Measurements from ENCODE around the gene NOTCH4.

GRCh38 chr6:32158052-32158451, 65.8 kb downstream of the NOTCH4 start:
- TF ChIP-seq RAD21 (CRISPR knock-in tag; conservative IDR thresholded peaks at IDR 0.05 in 1 of 2, IDR thresholded peaks at IDR 0.05 in 1 of 2) = no peak
- TF ChIP-seq, protein P1, sequence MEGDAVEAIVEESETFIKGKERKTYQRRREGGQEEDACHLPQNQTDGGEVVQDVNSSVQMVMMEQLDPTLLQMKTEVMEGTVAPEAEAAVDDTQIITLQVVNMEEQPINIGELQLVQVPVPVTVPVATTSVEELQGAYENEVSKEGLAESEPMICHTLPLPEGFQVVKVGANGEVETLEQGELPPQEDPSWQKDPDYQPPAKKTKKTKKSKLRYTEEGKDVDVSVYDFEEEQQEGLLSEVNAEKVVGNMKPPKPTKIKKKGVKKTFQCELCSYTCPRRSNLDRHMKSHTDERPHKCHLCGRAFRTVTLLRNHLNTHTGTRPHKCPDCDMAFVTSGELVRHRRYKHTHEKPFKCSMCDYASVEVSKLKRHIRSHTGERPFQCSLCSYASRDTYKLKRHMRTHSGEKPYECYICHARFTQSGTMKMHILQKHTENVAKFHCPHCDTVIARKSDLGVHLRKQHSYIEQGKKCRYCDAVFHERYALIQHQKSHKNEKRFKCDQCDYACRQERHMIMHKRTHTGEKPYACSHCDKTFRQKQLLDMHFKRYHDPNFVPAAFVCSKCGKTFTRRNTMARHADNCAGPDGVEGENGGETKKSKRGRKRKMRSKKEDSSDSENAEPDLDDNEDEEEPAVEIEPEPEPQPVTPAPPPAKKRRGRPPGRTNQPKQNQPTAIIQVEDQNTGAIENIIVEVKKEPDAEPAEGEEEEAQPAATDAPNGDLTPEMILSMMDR (IDR thresholded peaks at IDR 0.05 in 2 of 3, conservative IDR thresholded peaks at IDR 0.05 in 1 of 3; ENCODE audit: insufficient read depth in 2 of 3, low read depth in 1 of 3, low read length in 3 of 3) = no peak
- no peak for TF ChIP-seq TOE1 (IDR thresholded peaks at IDR 0.05; ENCODE audit: borderline replicate concordance)
- TF ChIP-seq TOE1 (CRISPR knock-in tag; IDR thresholded peaks at IDR 0.05; ENCODE audit: borderline replicate concordance, low read depth) = no peak
- TF ChIP-seq NFATC3 (IDR thresholded peaks at IDR 0.05) = no peak

Data from K562 (cell line).